ENCODE data around the gene OIP5. TPM values are rescaled to one million over a fixed set of nuclear protein-coding genes. Genes with fewer than 3 reads are reported as not detected.
A peak's percentile ranks its signal among the peaks of the same experiment; 100 is the strongest.

The OIP5 gene
- total and polyA plus RNA-seq, 2 donors (not counting 3 experiments of a cell fraction or from before 2014, with no cell fraction given) = 11.4 to 11.8 TPM

GRCh38 chr15:41347236-41347635, 14.8 kb upstream of the OIP5 start:
- FAIRE-seq (no peak), DNase-seq (ENCODE audit: low read depth, low spot score) (peak; percentile 49)
- Histone ChIP-seq H3K27ac (ENCODE audit: insufficient read depth, low read depth, low read length) (peak overlapping the region; percentile 0), H3K9me1 (replicated peaks; ENCODE audit: control insufficient read depth, extremely low read depth, insufficient read depth, low read length) (no peaks in the 10 kb centered on the region), H3K9ac (replicated peaks; ENCODE audit: extremely low read depth, insufficient read depth, low read length) (no peak overlapping the region), H3K9me3 (replicated peaks; ENCODE audit: control insufficient read depth, insufficient read depth, low read length) (no peaks in the 10 kb centered on the region), H3K27me3 (ENCODE audit: control insufficient read depth in 2 of 2, insufficient read depth in 2 of 2, low read length in 2 of 2) (no peaks in the 10 kb centered on the region), H3K4me2 (ENCODE audit: insufficient read depth, low read length) (no peak overlapping the region), H3K79me2 (ENCODE audit: control insufficient read depth, insufficient read depth, low read length) (peaks cover 22% of the 10 kb centered on the region), H3K4me1 (ENCODE audit: control insufficient read depth, extremely low read depth, insufficient read depth, low read length) (peaks cover 6% of the 10 kb centered on the region), H4K20me1 (replicated peaks; ENCODE audit: control insufficient read depth, extremely low read depth, insufficient read depth, low read length) (no peaks in the 10 kb centered on the region), H3K4me3 (replicated peaks in 1 of 3; ENCODE audit: insufficient read depth in 1 of 3, low read depth in 1 of 3, low read length in 3 of 3) (no peak overlapping the region), H3K36me3 (ENCODE audit: control insufficient read depth in 2 of 2, extremely low read depth in 1 of 2, insufficient read depth in 2 of 2, low read length in 2 of 2) (peaks cover 0 to 18% of the 10 kb centered on the region in 2 experiments), H2AFZ (ENCODE audit: low read depth, low read length) (peak overlapping the region; percentile 67)
- ChIA-PET POLR2A (no interaction called here), CTCF (no interaction called here)
- TF ChIP-seq POLR2A (IDR thresholded peaks at IDR 0.05; ENCODE audit: low read depth, low read length) = no peak
- TF ChIP-seq JUN (IDR thresholded peaks at IDR 0.05; ENCODE audit: borderline replicate concordance, insufficient read depth, insufficient read length, low read depth) = no peak
- intact Hi-C loops (cut with micrococcal nuclease) = no loop called here
- dilution Hi-C loops (cut with MboI; ENCODE audit: extremely low pct_ligation_motif_present, low sequenced_read_pairs) = no loop called here
- no TSS peak for BruUV-seq (replicated peaks)

- BruUV-seq (replicated peaks) = no TSS peak
- no peaks in the 10 kb centered on the region for H3K27me3 ChIP-seq (ENCODE audit: control insufficient read depth in 2 of 2, insufficient read depth in 2 of 2, low read length in 2 of 2)
- no peaks in the 10 kb centered on the region for H3K9me1 ChIP-seq (replicated peaks; ENCODE audit: control insufficient read depth, extremely low read depth, insufficient read depth, low read length)
- peaks cover 4 to 14% of the 10 kb centered on the region in 2 experiments for H3K36me3 ChIP-seq (ENCODE audit: control insufficient read depth in 2 of 2, extremely low read depth in 1 of 2, insufficient read depth in 2 of 2, low read length in 2 of 2)
- H3K79me2 ChIP-seq (ENCODE audit: control insufficient read depth, insufficient read depth, low read length) = peaks cover 70% of the 10 kb centered on the region
- no peaks in the 10 kb centered on the region for H4K20me1 ChIP-seq (replicated peaks; ENCODE audit: control insufficient read depth, extremely low read depth, insufficient read depth, low read length)
- dilution Hi-C loops (cut with MboI; ENCODE audit: extremely low pct_ligation_motif_present, low sequenced_read_pairs) = no loop called here
- no peak for DNase-seq (ENCODE audit: low read depth, low spot score)
- POLR2A ChIA-PET = no interaction called here
- TF ChIP-seq POLR2A (IDR thresholded peaks at IDR 0.05; ENCODE audit: low read depth, low read length) (no peak), JUN (IDR thresholded peaks at IDR 0.05; ENCODE audit: borderline replicate concordance, insufficient read depth, insufficient read length, low read depth) (no peak), GATA2 (IDR thresholded peaks at IDR 0.05; ENCODE audit: insufficient read depth, insufficient read length, low read depth, low read length) (no peak), POLR2AphosphoS5 (IDR thresholded peaks at IDR 0.05; ENCODE audit: insufficient read depth, low read depth, low read length) (no peak), MAX (IDR thresholded peaks at IDR 0.05; ENCODE audit: insufficient read depth, insufficient read length) (no peak), CTCF (IDR thresholded peaks at IDR 0.05; ENCODE audit: extremely low read depth in 1 of 2, insufficient read depth in 1 of 2, low read depth in 1 of 2, low read length in 2 of 2) (no peak), MYC (IDR thresholded peaks at IDR 0.05; ENCODE audit: low read depth, low read length) (no peak), FOS (IDR thresholded peaks at IDR 0.05; ENCODE audit: borderline replicate concordance, insufficient read depth, low read length) (no peak), EZH2 (IDR thresholded peaks at IDR 0.05; ENCODE audit: borderline replicate concordance, low read depth, low read length, severe bottlenecking) (no peak)
- H3K9ac ChIP-seq (replicated peaks; ENCODE audit: extremely low read depth, insufficient read depth, low read length) = no peak overlapping the region
- H3K4me1 ChIP-seq (ENCODE audit: control insufficient read depth, extremely low read depth, insufficient read depth, low read length) = no peaks in the 10 kb centered on the region
- no peak for FAIRE-seq
- H2AFZ ChIP-seq (ENCODE audit: low read depth, low read length) = no peak overlapping the region
- intact Hi-C loops (cut with micrococcal nuclease) = no loop called here
- H3K4me2 ChIP-seq (ENCODE audit: insufficient read depth, low read length) = no peak overlapping the region
- no peaks in the 10 kb centered on the region for H3K9me3 ChIP-seq (replicated peaks; ENCODE audit: control insufficient read depth, insufficient read depth, low read length)
- H3K4me3 ChIP-seq (replicated peaks in 1 of 3; ENCODE audit: insufficient read depth in 1 of 3, low read depth in 1 of 3, low read length in 3 of 3) = no peak overlapping the region
- no peak overlapping the region for H3K27ac ChIP-seq (ENCODE audit: insufficient read depth, low read depth, low read length)
- CTCF ChIA-PET = no interaction called here
Measured at GRCh38 chr15:41341519-41341918, 9.1 kb upstream of the OIP5 start.

All from endothelial cell of umbilical vein (primary cell).